ENCODE data around the gene HSD17B12. TPM values are rescaled to one million over a fixed set of nuclear protein-coding genes. Genes with fewer than 3 reads are reported as not detected.

The HSD17B12 gene
- polyA plus RNA-seq, 1 donor from 2014 or later = 58.8 TPM

GRCh38 chr11:43802509-43802908 lies 122.0 kb downstream of the HSD17B12 start:
- Histone ChIP-seq H4K20me1 (ENCODE audit: insufficient read depth) (no peaks in the 10 kb centered on the region), H3K27me3 (ENCODE audit: insufficient read depth, low read depth, low read length) (no peaks in the 10 kb centered on the region), H2AFZ (ENCODE audit: low read depth, low read length) (no peak overlapping the region), H3K9me2 (ENCODE audit: insufficient read depth, low read length) (no peaks in the 10 kb centered on the region), H3K36me3 (ENCODE audit: insufficient read depth, low read length) (peaks cover 5% of the 10 kb centered on the region), H3F3A (ENCODE audit: insufficient read depth, low read length, poor library complexity, severe bottlenecking) (no peaks in the 10 kb centered on the region), H3K4me2 (ENCODE audit: low read length) (no peak overlapping the region), H3K4me3 (ENCODE audit: low read length) (no peak overlapping the region), H3K9ac (ENCODE audit: low read length) (no peak overlapping the region), H3K9me3 (ENCODE audit: low read length) (no peaks in the 10 kb centered on the region), H3K27ac (ENCODE audit: low read length) (no peak overlapping the region), H3K79me2 (replicated peaks; ENCODE audit: insufficient read depth, low read length) (no peaks in the 10 kb centered on the region)
- TF ChIP-seq EZH2 (IDR thresholded peaks at IDR 0.05; ENCODE audit: borderline replicate concordance, insufficient read depth, low read length, poor library complexity, severe bottlenecking) (no peak), REST (IDR thresholded peaks at IDR 0.05; ENCODE audit: borderline replicate concordance) (no peak), RAD21 (conservative IDR thresholded peaks at IDR 0.05) (peak; percentile 32)
- TF ChIP-seq, protein P1, sequence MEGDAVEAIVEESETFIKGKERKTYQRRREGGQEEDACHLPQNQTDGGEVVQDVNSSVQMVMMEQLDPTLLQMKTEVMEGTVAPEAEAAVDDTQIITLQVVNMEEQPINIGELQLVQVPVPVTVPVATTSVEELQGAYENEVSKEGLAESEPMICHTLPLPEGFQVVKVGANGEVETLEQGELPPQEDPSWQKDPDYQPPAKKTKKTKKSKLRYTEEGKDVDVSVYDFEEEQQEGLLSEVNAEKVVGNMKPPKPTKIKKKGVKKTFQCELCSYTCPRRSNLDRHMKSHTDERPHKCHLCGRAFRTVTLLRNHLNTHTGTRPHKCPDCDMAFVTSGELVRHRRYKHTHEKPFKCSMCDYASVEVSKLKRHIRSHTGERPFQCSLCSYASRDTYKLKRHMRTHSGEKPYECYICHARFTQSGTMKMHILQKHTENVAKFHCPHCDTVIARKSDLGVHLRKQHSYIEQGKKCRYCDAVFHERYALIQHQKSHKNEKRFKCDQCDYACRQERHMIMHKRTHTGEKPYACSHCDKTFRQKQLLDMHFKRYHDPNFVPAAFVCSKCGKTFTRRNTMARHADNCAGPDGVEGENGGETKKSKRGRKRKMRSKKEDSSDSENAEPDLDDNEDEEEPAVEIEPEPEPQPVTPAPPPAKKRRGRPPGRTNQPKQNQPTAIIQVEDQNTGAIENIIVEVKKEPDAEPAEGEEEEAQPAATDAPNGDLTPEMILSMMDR (IDR thresholded peaks at IDR 0.05; ENCODE audit: poor library complexity, severe bottlenecking) = peak; percentile 40

GRCh38 chr11:43803766-43804165 lies 123.2 kb downstream of the HSD17B12 start:
- Histone ChIP-seq H3K36me3 (ENCODE audit: insufficient read depth, low read length) (peaks cover 5% of the 10 kb centered on the region), H3K4me3 (ENCODE audit: low read length) (no peak overlapping the region), H3K79me2 (replicated peaks; ENCODE audit: insufficient read depth, low read length) (no peaks in the 10 kb centered on the region), H3F3A (ENCODE audit: insufficient read depth, low read length, poor library complexity, severe bottlenecking) (no peaks in the 10 kb centered on the region), H3K9me3 (ENCODE audit: low read length) (no peaks in the 10 kb centered on the region), H3K9me2 (ENCODE audit: insufficient read depth, low read length) (no peaks in the 10 kb centered on the region), H3K4me2 (ENCODE audit: low read length) (no peak overlapping the region), H3K9ac (ENCODE audit: low read length) (no peak overlapping the region), H3K27me3 (ENCODE audit: insufficient read depth, low read depth, low read length) (no peaks in the 10 kb centered on the region), H3K27ac (ENCODE audit: low read length) (no peak overlapping the region), H2AFZ (ENCODE audit: low read depth, low read length) (no peak overlapping the region), H4K20me1 (ENCODE audit: insufficient read depth) (no peaks in the 10 kb centered on the region)
- TF ChIP-seq POLR2AphosphoS5 (IDR thresholded peaks at IDR 0.05) = no peak
- TF ChIP-seq, protein P1 (IDR thresholded peaks at IDR 0.05; ENCODE audit: poor library complexity, severe bottlenecking) = no peak

- Histone ChIP-seq H4K20me1 (ENCODE audit: insufficient read depth) (no peaks in the 10 kb centered on the region), H3K4me3 (ENCODE audit: low read length) (no peak overlapping the region)
- no peak for TF ChIP-seq EP300 (conservative IDR thresholded peaks at IDR 0.05; ENCODE audit: poor library complexity, severe bottlenecking)
- no peak for TF ChIP-seq EZH2 (IDR thresholded peaks at IDR 0.05; ENCODE audit: borderline replicate concordance, insufficient read depth, low read length, poor library complexity, severe bottlenecking)
- TF ChIP-seq, protein P1 (IDR thresholded peaks at IDR 0.05; ENCODE audit: poor library complexity, severe bottlenecking) = no peak
- no peak for TF ChIP-seq SMC3 (conservative IDR thresholded peaks at IDR 0.05; ENCODE audit: poor library complexity)
- no peak for TF ChIP-seq REST (IDR thresholded peaks at IDR 0.05; ENCODE audit: borderline replicate concordance)
- TF ChIP-seq MXI1 (conservative IDR thresholded peaks at IDR 0.05; ENCODE audit: poor library complexity, severe bottlenecking) = no peak
Measured at GRCh38 chr11:43806976-43807375, 126.4 kb downstream of the HSD17B12 start.

More at GRCh38 chr11:43806976-43807375, 126.4 kb downstream of the HSD17B12 start:
- Histone ChIP-seq H3K27me3 (ENCODE audit: insufficient read depth, low read depth, low read length) (no peaks in the 10 kb centered on the region), H3K9me3 (ENCODE audit: low read length) (no peaks in the 10 kb centered on the region), H2AFZ (ENCODE audit: low read depth, low read length) (no peak overlapping the region), H3K79me2 (replicated peaks; ENCODE audit: insufficient read depth, low read length) (no peaks in the 10 kb centered on the region), H3K9ac (ENCODE audit: low read length) (no peak overlapping the region), H3F3A (ENCODE audit: insufficient read depth, low read length, poor library complexity, severe bottlenecking) (no peaks in the 10 kb centered on the region), H3K36me3 (ENCODE audit: insufficient read depth, low read length) (peaks cover 5% of the 10 kb centered on the region), H3K9me2 (ENCODE audit: insufficient read depth, low read length) (no peaks in the 10 kb centered on the region), H3K4me2 (ENCODE audit: low read length) (no peak overlapping the region), H3K27ac (ENCODE audit: low read length) (no peak overlapping the region)

Measured in neural cell (in vitro differentiated cells).